NT2/D1 (cell line): Measurements from ENCODE around the gene IL32.

Source experiments
- SUZ12 ChIP-seq: IDR thresholded peaks from 2 replicates; pipeline ENCODE4 v1.6.1; 2011; ENCODE audit not compliant: insufficient read length, insufficient read depth; ENCODE audit errors: extremely low read depth
- YY1 ChIP-seq: IDR thresholded peaks from 2 replicates; pipeline ENCODE4 v1.6.1; 2011; ENCODE audit not compliant: insufficient read length, insufficient read depth
- ZNF274 ChIP-seq: IDR thresholded peaks from 2 replicates; pipeline ENCODE4 v1.6.1; 2011; ENCODE audit warnings: mild to moderate bottlenecking, low read depth, low read length

DNA sequence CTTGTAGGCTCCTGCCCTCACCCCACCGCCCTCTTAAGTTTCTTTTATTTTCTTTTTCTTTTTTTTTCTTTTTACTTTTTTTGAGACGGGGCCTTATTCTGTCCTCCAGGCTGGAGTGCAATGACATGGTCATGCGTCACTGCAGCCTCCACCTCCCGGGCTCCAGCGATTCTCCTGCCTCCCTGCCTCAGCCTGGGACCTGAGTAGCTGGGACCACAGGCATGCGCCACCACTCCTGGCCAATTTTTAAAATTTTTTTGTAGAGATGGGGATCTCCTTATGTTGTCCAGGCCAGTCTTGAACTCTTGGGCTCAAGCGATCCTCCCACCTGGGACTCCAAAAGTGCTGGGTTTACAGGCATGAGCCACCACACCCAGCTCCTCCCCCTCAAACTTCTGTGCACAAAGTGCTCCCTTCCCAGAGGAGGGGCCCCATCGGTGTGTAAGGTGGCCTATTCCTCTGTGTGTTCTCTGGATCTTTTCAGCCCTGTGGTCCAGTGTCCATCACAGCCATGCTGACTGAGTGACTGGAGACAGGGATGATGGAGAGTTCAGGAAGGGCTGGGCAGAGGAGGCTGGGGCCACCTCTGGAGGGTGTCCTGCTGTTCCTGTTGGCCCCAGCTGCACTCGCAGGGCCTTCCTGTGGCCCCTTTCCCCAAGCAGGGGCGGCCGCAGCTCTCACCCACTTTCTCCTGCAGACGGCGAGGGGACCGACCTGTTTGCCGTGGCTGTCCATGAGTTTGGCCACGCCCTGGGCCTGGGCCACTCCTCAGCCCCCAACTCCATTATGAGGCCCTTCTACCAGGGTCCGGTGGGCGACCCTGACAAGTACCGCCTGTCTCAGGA lies 8.9 kb upstream of the IL32 start:
- TF ChIP-seq ZNF274 (no peak), YY1 (no peak), SUZ12 (no peak)
